DND-41 (cell line): ENCODE data around the gene SPDEF.

Experiments used
- CTCF ChIP-seq: IDR thresholded peaks from 2 replicates; pipeline ENCODE4 v1.5.1; 2012; ENCODE audit warnings: borderline replicate concordance, low read length, moderate library complexity, mild to moderate bottlenecking; ENCODE audit not compliant: poor library complexity, severe bottlenecking; ENCODE audit errors: extremely low read depth
- EZH2 ChIP-seq: IDR thresholded peaks from 3 replicates; pipeline ENCODE4 v1.6.1; 2012; ENCODE audit warnings: borderline replicate concordance, low read depth, mild to moderate bottlenecking, moderate library complexity, low read length, inconsistent platforms; ENCODE audit not compliant: severe bottlenecking

- TF ChIP-seq EZH2 (no peak), CTCF (no peak)
These were observed 42.0 kb downstream of the SPDEF start for GRCh38 chr6:34514112-34514511.
